GM12878 (cell line): ENCODE data around the gene SYT8. TPM values are rescaled to one million over a fixed set of nuclear protein-coding genes. Genes with fewer than 3 reads are reported as not detected.

Experiments
- ATAC-seq: fragments of 200-7000 bp; cut with Tn5 transposase; 3 replicates; pipeline ENCODE4 v1.9.1; 2020; ENCODE audit warnings: mild to moderate bottlenecking, moderate library complexity
- BruUV-seq: library from RNA; stranded (reverse); fragments of 400-500 nt; replicated peaks from 2 replicates; lab custom pipeline; 2021; lab: Mats Ljungman, UMichigan
- CTCF ChIA-PET: fragments of 300-600 bp; sonication (Branson Sonifier 250); formaldehyde crosslinking; extraction: SDS; loops from one replicate; lab custom pipeline; 2021; ENCODE audit warnings: inconsistent platforms; lab: Yijun Ruan, JAX
- POLR2A ChIA-PET: fragments of 350-600 bp; formaldehyde crosslinking; extraction: SDS; loops from one replicate; lab custom pipeline; 2021; ENCODE audit warnings: inconsistent platforms; lab: Charles Lee
- RAD21 ChIA-PET: fragments of 300-600 bp; sonication (Branson Sonifier 250); formaldehyde crosslinking; loops from one replicate; lab custom pipeline; 2023; ENCODE audit warnings: antibody characterized with exemption; ENCODE audit not compliant: unreplicated experiment; lab: Charles Lee
- SMC1A ChIA-PET: fragments of 300-600 bp; sonication (Branson Sonifier 250); formaldehyde crosslinking; loops from one replicate; lab custom pipeline; 2023; ENCODE audit not compliant: unreplicated experiment, uncharacterized antibody; lab: Charles Lee
- DNase-seq: peaks from one replicate; pipeline ENCODE4 v3.0.0-alpha.2; 2011; ENCODE audit warnings: low read depth, low spot score
- FAIRE-seq: peaks from 3 replicates; lab custom pipeline; 2011; peaks lifted over from hg19 to GRCh38; lab: Jason Lieb, UNC
- H2AFZ ChIP-seq: 2 replicates; pipeline ENCODE4 v1.6.0; 2011; ENCODE audit warnings: low read depth, low read length, control low read depth; ENCODE audit not compliant: control insufficient read depth
- H3K27ac ChIP-seq: 2 replicates; pipeline ENCODE4 v1.5.1; 2011; ENCODE audit warnings: control low read depth; ENCODE audit not compliant: control insufficient read depth, insufficient read depth
- H3K27me3 ChIP-seq, 2 experiments: replicated peaks in 1 of 2; 2 replicates each; pipeline versions ENCODE4 v1.6.0 to v1.6.1; 2011; ENCODE audit warnings: low read length in 1 of 2; ENCODE audit not compliant: control insufficient read depth in 2 of 2, insufficient read depth in 2 of 2
- H3K36me3 ChIP-seq, 2 experiments: 2 replicates each; pipeline ENCODE4 v1.5.1; 2011; ENCODE audit warnings: low read length in 1 of 2; ENCODE audit not compliant: control insufficient read depth in 2 of 2, insufficient read depth in 2 of 2
- H3K4me1 ChIP-seq: 2 replicates; pipeline ENCODE4 v1.6.1; 2011; ENCODE audit warnings: mild to moderate bottlenecking, low read length, moderate library complexity, mixed read lengths; ENCODE audit not compliant: control insufficient read depth, insufficient read depth
- H3K4me2 ChIP-seq: 2 replicates; pipeline ENCODE4 v1.6.0; 2011; ENCODE audit warnings: control low read depth; ENCODE audit not compliant: control insufficient read depth, insufficient read depth
- H3K4me3 ChIP-seq: fragments of 200-600 bp; sonication (generic); 2 replicates; pipeline ENCODE4 v1.5.1; 2016
- H3K79me2 ChIP-seq: 2 replicates; pipeline ENCODE4 v1.6.0; 2011; ENCODE audit warnings: low read length; ENCODE audit not compliant: control insufficient read depth, insufficient read depth
- H3K9ac ChIP-seq: 2 replicates; pipeline ENCODE4 v1.8.0; 2011; ENCODE audit warnings: low read length, control low read depth, mixed read lengths; ENCODE audit not compliant: control insufficient read depth, insufficient read depth
- H3K9me3 ChIP-seq: replicated peaks from 3 replicates; pipeline ENCODE4 v1.5.1; 2011; ENCODE audit warnings: mild to moderate bottlenecking, low read length; ENCODE audit not compliant: control insufficient read depth, insufficient read depth
- H4K20me1 ChIP-seq: 2 replicates; pipeline ENCODE4 v1.6.0; 2011; ENCODE audit not compliant: control insufficient read depth, insufficient read depth
- BHLHE40 ChIP-seq, 2 experiments: fragments of 450-650 bp in 1 of 2; IDR thresholded peaks; 2 replicates each; pipeline ENCODE4 v1.6.1; 2011 to 2017; ENCODE audit warnings: low read depth in 2 of 2, borderline replicate concordance in 1 of 2, improper control_type of control experiment in 1 of 2, low read length in 1 of 2, mild to moderate bottlenecking in 1 of 2
- FOXM1 ChIP-seq: IDR thresholded peaks from 2 replicates; pipeline ENCODE4 v1.6.1; 2012; ENCODE audit warnings: low read depth, mild to moderate bottlenecking, inconsistent platforms, low read length, moderate library complexity
- POLR2AphosphoS5 ChIP-seq: IDR thresholded peaks from 2 replicates; pipeline ENCODE4 v1.6.1; 2011; ENCODE audit warnings: mild to moderate bottlenecking, low read length, inconsistent platforms
- RBBP5 ChIP-seq: fragments of 200-600 bp; sonication (generic); conservative IDR thresholded peaks from 2 replicates; pipeline ENCODE4 v1.6.1; 2016
- TCF7 ChIP-seq: IDR thresholded peaks from 2 replicates; pipeline ENCODE4 v1.6.1; 2014; ENCODE audit warnings: antibody characterized with exemption, borderline replicate concordance
- ZNF622 ChIP-seq: fragments of 450-650 bp; IDR thresholded peaks from 2 replicates; pipeline ENCODE4 v1.6.1; 2017; ENCODE audit warnings: mild to moderate bottlenecking, inconsistent platforms
- WGBS: methylation state at CpG from one replicate; pipeline ENCODE4 v1.1.6; 2016; ENCODE audit warnings: low lambda C conversion rate; ENCODE audit not compliant: insufficient replicate concordance, insufficient coverage; ENCODE audit errors: missing lambda C conversion rate; 5-methylcytosine and 5-hydroxymethylcytosine counted together
- in situ Hi-C: fragments of 300-500 bp; cut with MboI; formaldehyde crosslinking; loops from 9 replicates; pipeline ENCODE4 v1.14.3; 2018; ENCODE audit warnings: mixed read lengths
- intact Hi-C: fragments of 100-400 bp; cut with micrococcal nuclease; formaldehyde crosslinking; loops from one replicate; pipeline ENCODE4 v1.14.2; 2022; ENCODE audit not compliant: unreplicated experiment
- polyA plus RNA-seq, 11 experiments: library from polyadenylated mRNA; depleted of rRNA in 4 of 11; unstranded in 6 of 11; stranded (reverse) in 5 of 11; fragments of >200 nt; fragmentation: Nextera tagmentation in 4 of 11; fragmentation: Illumina TruSeq in 1 of 11; extraction: Ambion mirVana in 4 of 11; extraction: Trizol in 1 of 11; gene quantifications; 1 replicate in 1 of 11; 2 replicates in 10 of 11; pipeline versions ENCODE4 v1.2.1 to v1.2.3, GENCODE V29; 2011 to 2016; ENCODE audit warnings: inconsistent platforms in 2 of 11, missing spikeins in 2 of 11, low read depth in 1 of 11
- total RNA-seq, 4 experiments: library from RNA; depleted of rRNA in 3 of 4; stranded (reverse); fragments of >200 nt in 3 of 4; fragmentation: Illumina TruSeq in 1 of 4; extraction: Trizol in 1 of 4; gene quantifications; 2 replicates each; pipeline versions ENCODE4 v1.2.1 to v1.2.3, GENCODE V29; 2013 to 2021
- TF ChIP-seq, protein P1 (sequence below): IDR thresholded peaks from 2 replicates; pipeline ENCODE4 v1.6.1; 2012; ENCODE audit warnings: mild to moderate bottlenecking, low read depth, low read length
- TF ChIP-seq, protein P2 (sequence below), 3 experiments: IDR thresholded peaks in 2 of 3; conservative IDR thresholded peaks in 1 of 3; 2 replicates each; pipeline ENCODE4 v1.5.1; 2011; ENCODE audit warnings: low read depth in 3 of 3, low read length in 3 of 3, mild to moderate bottlenecking in 3 of 3, control low read depth in 2 of 3, moderate library complexity in 2 of 3, inconsistent platforms in 1 of 3, mixed read lengths in 1 of 3; ENCODE audit not compliant: control insufficient read depth in 2 of 3, insufficient read depth in 1 of 3; ENCODE audit errors: extremely low read depth in 1 of 3

SYT8 gene
- total and polyA plus RNA-seq, 10 of the 15 experiments (the other 5 are each of a cell fraction or from before 2014, with no cell fraction given) = 0.44 TPM; not detected in 9

DNA sequence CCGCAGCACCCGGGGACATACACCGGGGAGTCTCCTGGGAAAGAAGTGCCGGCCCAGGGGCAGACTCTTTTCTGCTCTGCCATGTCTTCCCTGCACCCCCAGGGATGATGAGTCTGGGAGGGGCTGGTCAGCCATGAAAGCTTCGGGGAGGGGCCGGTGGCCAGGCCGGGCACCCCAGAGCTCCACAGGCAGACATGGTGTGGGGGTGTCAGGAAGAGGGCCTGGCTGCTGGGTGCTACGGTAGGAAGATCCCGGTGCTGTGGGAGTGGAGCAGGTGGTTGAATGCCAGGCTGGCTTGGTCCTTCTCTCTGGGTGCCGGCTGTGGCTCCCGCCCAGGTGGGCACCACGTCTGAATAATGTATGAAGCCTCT, 35.5 kb downstream of the SYT8 start:
- H3K27ac ChIP-seq = no peak overlapping the region
- ChIA-PET RAD21 (no interaction called here), POLR2A (interaction anchor here (1.5 kb wide), 1 partner anchor 12 kb away, joined by 3 read pairs; no protein-coding TSS in a partner anchor), SMC1A (no interaction called here), CTCF (interaction anchor here (0.7 to 1.8 kb wide), 2 partner anchors 12 to 32 kb away, joined by 3 to 5 read pairs; partner anchors contain the start of gene TNNI2)
- TF ChIP-seq POLR2AphosphoS5 (peak; percentile 45), TCF7 (no peak)
- H3K36me3 ChIP-seq = peaks cover 0 to 5% of the 10 kb centered on the region in 2 experiments; a peak in 3 of 4 replicates
- no peak for DNase-seq
- ATAC-seq = no peak
- WGBS = 79% methylated on average over 12 of the region's 12 CpGs
- no peak overlapping the region for H2AFZ ChIP-seq
- in situ Hi-C loops (no loop called here), intact Hi-C loops (no loop called here)
- H3K4me2 ChIP-seq = no peak overlapping the region
- no peaks in the 10 kb centered on the region for H3K27me3 ChIP-seq
- H3K4me3 ChIP-seq = no peak overlapping the region
- BruUV-seq = no TSS peak
- H3K79me2 ChIP-seq = peaks cover 2% of the 10 kb centered on the region
- no peak for FAIRE-seq
- no peaks in the 10 kb centered on the region; the same call in 1 of the 2 replicates for H4K20me1 ChIP-seq
- H3K4me1 ChIP-seq = no peaks in the 10 kb centered on the region
- H3K9me3 ChIP-seq = no peaks in the 10 kb centered on the region
- H3K9ac ChIP-seq = no peak overlapping the region

DNA sequence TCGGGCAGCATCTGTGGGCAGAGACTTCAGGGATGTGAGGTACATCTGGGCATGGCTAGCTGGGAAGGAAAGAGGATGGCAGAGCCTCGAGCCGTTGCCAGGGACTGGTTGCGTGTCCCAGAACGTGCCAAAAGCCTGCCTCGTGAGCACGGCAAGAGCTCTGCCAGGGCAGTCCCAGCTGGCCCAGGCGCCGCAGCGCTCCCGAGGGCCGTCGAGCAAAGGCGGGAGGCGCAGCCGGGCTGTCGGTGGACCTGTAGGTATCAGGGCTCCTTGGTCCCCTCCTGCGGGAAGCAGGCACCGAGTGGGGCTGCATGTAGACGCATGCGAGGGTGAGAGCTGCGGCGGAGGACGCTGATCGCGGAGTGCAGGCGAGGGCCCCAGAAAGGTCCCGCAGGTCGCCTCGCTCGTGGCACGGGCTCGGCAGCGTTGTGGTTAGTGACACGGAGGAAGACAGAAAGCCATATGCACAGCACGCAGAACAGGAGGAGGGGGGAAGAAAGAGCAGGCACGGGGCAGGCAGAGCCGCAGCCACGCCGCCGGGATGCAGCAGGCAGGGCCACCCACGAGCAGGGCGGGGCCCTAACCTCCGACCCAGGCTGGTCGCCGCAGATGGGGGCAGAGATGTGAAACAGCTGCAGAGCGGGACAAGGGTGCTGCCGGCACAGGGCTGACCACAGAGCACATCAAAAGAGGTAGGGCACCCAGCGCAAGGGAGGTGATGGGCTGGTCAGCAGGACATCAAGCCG, 36.1 kb downstream of the SYT8 start:
- Histone ChIP-seq H4K20me1 (no peaks in the 10 kb centered on the region; the same call in 1 of the 2 replicates), H3K27me3 (no peaks in the 10 kb centered on the region), H3K79me2 (peaks cover 2% of the 10 kb centered on the region), H3K36me3 (peaks cover 0 to 6% of the 10 kb centered on the region in 2 experiments; a peak in 3 of 4 replicates), H3K27ac (no peak overlapping the region), H3K4me1 (no peaks in the 10 kb centered on the region), H3K4me3 (no peak overlapping the region), H3K4me2 (no peak overlapping the region), H3K9ac (no peak overlapping the region), H3K9me3 (no peaks in the 10 kb centered on the region), H2AFZ (no peak overlapping the region)
- ChIA-PET SMC1A (no interaction called here), CTCF (interaction anchor here (1.8 kb wide), 1 partner anchor 12 kb away, joined by 5 read pairs; no protein-coding TSS in a partner anchor), RAD21 (no interaction called here), POLR2A (interaction anchor here (1.5 kb wide), 1 partner anchor 11 kb away, joined by 3 read pairs; no protein-coding TSS in a partner anchor)
- intact Hi-C loops = no loop called here
- 81% methylated on average over 40 of the region's 50 CpGs for WGBS
- no TSS peak for BruUV-seq
- in situ Hi-C loops = no loop called here
- no peak for FAIRE-seq
- no peak for DNase-seq
- ATAC-seq = no peak
- TF ChIP-seq ZNF622 (no peak), BHLHE40 (IDR thresholded peaks at IDR 0.05; ENCODE audit: borderline replicate concordance in 1 of 2, low read depth in 2 of 2, low read length in 1 of 2) (no peak), RBBP5 (no peak), FOXM1 (no peak)
- TF ChIP-seq, protein P1, sequence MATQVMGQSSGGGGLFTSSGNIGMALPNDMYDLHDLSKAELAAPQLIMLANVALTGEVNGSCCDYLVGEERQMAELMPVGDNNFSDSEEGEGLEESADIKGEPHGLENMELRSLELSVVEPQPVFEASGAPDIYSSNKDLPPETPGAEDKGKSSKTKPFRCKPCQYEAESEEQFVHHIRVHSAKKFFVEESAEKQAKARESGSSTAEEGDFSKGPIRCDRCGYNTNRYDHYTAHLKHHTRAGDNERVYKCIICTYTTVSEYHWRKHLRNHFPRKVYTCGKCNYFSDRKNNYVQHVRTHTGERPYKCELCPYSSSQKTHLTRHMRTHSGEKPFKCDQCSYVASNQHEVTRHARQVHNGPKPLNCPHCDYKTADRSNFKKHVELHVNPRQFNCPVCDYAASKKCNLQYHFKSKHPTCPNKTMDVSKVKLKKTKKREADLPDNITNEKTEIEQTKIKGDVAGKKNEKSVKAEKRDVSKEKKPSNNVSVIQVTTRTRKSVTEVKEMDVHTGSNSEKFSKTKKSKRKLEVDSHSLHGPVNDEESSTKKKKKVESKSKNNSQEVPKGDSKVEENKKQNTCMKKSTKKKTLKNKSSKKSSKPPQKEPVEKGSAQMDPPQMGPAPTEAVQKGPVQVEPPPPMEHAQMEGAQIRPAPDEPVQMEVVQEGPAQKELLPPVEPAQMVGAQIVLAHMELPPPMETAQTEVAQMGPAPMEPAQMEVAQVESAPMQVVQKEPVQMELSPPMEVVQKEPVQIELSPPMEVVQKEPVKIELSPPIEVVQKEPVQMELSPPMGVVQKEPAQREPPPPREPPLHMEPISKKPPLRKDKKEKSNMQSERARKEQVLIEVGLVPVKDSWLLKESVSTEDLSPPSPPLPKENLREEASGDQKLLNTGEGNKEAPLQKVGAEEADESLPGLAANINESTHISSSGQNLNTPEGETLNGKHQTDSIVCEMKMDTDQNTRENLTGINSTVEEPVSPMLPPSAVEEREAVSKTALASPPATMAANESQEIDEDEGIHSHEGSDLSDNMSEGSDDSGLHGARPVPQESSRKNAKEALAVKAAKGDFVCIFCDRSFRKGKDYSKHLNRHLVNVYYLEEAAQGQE = no peak
- TF ChIP-seq, protein P2, sequence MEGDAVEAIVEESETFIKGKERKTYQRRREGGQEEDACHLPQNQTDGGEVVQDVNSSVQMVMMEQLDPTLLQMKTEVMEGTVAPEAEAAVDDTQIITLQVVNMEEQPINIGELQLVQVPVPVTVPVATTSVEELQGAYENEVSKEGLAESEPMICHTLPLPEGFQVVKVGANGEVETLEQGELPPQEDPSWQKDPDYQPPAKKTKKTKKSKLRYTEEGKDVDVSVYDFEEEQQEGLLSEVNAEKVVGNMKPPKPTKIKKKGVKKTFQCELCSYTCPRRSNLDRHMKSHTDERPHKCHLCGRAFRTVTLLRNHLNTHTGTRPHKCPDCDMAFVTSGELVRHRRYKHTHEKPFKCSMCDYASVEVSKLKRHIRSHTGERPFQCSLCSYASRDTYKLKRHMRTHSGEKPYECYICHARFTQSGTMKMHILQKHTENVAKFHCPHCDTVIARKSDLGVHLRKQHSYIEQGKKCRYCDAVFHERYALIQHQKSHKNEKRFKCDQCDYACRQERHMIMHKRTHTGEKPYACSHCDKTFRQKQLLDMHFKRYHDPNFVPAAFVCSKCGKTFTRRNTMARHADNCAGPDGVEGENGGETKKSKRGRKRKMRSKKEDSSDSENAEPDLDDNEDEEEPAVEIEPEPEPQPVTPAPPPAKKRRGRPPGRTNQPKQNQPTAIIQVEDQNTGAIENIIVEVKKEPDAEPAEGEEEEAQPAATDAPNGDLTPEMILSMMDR (IDR thresholded peaks at IDR 0.05 in 2 of 3, conservative IDR thresholded peaks at IDR 0.05 in 1 of 3; ENCODE audit: control insufficient read depth in 2 of 3, extremely low read depth in 1 of 3, insufficient read depth in 1 of 3, low read depth in 3 of 3, low read length in 3 of 3) = no peak
